ENCODE measurements around the gene PNISR. TPM values are rescaled to one million over a fixed set of nuclear protein-coding genes. Genes with fewer than 3 reads are reported as not detected.
"Not testable (repeated sequence)": the region's sequence is repeated elsewhere in the genome, so short reads cannot be mapped to it uniquely, and the experiment has no call there.

PNISR gene, protein sequence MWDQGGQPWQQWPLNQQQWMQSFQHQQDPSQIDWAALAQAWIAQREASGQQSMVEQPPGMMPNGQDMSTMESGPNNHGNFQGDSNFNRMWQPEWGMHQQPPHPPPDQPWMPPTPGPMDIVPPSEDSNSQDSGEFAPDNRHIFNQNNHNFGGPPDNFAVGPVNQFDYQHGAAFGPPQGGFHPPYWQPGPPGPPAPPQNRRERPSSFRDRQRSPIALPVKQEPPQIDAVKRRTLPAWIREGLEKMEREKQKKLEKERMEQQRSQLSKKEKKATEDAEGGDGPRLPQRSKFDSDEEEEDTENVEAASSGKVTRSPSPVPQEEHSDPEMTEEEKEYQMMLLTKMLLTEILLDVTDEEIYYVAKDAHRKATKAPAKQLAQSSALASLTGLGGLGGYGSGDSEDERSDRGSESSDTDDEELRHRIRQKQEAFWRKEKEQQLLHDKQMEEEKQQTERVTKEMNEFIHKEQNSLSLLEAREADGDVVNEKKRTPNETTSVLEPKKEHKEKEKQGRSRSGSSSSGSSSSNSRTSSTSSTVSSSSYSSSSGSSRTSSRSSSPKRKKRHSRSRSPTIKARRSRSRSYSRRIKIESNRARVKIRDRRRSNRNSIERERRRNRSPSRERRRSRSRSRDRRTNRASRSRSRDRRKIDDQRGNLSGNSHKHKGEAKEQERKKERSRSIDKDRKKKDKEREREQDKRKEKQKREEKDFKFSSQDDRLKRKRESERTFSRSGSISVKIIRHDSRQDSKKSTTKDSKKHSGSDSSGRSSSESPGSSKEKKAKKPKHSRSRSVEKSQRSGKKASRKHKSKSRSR
- total RNA-seq: 156 TPM

DNA sequence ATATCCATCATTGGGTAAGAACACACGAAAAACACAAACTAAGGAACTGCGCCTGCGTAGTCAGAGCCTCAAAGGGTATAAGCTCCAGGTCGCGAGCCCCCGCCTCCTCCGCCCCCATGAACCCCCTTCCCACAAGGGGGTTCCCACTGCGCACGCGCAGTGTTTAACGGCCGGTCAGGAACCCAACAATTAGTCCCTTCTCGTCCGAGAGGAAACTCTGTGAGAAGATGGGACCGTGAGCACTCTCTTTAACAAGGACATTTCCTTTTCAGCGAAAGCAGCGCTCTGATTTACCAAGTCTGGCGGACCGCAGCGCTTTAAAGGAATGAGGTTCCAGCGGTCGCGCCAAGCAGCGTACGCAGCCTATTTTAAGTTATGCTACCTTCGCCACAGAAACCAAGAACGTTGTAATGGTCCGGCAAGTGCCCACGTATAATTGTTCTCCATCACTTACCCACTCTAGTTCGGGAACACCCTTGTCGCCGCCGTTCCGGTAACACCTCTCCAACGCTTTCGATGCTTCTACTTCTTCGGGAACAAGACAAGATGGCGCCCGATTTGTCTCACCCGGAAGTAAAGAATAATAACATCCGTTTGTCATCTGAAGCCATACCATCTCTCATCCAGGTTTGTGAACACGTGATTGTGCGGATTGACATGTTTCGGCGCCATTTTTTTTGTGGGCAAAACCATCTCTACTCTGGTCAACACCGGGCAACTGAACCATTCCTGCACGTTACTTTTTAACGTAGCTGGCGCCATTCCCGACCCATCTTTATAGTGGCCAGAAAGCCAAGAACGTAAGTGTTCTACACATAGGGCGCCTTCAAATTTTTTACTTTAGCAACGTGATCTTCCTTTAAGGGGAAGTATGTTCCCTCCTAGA, at the start of gene PNISR:
Gene PNISR, minus strand, starts transcription at position 548 of the 886 bp plus-strand sequence. CDS start 10,649 bp downstream, outside the sequence.
- DNase-seq: peak; percentile 99

DNA sequence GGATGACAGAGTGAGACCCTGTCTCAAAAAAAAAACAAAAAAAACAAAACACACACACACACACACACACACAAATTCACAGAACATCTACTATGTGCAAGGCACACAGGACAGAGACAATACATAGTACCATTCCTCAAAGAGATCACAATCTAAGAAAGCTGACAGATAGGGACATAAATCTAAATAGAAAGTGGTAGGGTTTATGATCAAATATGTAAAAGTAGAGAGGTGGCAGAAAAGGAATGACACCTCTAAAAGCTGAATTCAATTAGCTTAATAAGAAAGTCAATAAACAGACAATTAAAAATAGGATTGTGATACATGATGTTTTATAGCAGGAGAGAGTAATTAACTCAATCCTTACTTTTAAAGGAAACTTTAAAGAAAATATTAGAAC, 48.6 kb upstream of the PNISR start:
- DNase-seq: no peak

DNA sequence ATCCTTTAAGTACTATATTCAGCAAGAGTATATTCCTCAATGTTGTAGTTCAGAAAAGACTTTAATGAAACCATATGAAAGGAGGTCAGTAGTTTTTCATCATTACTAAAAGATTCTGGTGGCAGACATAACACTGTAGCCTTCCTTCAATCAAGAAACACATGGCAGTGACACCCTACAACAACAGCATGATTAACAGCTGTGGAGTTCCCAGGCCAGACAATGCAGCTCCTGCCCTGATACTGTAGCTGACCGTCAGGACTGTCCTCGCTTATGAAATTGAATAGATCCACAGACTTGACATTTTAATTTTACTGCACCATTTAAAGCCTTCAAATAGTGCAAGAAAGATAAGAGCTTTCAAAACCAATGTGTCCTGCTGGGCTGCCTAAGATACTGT, 46.5 kb upstream of the PNISR start:
- no peak for DNase-seq

DNA sequence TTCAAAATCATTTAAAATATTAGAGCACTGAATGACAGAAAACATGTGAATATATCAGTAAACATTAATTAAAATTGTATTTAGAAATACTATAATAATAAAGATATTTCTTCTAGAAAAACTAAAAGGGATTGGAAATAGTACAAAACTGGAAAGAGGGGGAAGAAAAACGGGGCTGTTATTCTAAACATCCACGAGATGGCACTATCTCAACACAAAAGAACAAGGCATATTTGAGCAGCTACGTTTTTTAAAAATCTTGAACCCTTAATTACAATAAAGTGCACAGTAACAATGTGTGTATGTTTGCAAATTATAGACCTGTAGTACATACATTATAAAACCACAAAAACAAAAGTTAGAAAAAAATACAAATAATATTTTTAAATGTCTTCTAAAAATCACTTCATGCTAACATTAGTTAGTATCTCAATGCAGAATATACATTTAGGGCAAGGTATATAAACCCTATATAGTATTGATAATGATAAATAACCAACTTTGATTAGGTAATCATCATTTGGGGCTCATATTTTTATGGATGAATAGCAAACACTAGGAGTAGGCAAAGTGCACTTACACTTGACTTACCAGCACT, 42.5 kb upstream of the PNISR start:
- DNase-seq: no peak

DNA sequence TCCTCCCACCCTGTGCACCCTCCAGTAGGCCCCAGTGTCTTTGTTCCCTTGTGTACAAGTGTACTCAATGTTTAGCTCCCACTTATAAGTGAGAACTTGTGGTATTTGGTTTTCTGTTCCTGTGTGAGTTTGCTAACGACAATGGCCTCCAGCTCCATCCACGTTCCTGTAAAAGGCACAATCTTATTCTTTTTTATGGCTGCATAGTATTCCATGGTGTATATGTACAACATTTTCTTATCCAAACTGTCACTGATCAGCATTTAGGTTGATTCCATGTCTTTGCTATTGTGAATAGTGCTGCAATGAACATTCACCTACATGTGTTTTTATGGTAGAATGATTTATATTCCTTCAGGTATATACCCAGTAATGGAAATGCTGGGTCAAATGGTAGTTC, 34.0 kb upstream of the PNISR start:
- DNase-seq: not testable (repeated sequence)

DNA sequence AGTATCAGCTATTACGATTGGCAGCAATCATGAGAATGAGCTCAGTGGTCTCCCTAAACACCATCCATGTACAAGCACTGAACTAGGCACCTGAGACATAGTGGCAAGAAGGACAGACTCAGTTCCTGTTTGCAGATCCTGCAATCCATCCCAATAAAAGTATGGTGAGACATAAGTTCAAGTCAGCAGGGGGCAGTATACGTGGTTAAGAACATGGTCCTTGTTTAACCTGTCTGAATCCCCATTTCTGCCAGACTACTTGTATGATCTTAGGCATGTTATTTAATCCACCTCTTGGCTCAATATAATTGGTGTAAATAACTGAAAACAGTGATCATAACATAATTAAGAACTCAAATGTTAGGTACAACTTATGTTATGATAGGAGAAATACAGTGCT, 33.2 kb upstream of the PNISR start:
- DNase-seq: no peak

DNA sequence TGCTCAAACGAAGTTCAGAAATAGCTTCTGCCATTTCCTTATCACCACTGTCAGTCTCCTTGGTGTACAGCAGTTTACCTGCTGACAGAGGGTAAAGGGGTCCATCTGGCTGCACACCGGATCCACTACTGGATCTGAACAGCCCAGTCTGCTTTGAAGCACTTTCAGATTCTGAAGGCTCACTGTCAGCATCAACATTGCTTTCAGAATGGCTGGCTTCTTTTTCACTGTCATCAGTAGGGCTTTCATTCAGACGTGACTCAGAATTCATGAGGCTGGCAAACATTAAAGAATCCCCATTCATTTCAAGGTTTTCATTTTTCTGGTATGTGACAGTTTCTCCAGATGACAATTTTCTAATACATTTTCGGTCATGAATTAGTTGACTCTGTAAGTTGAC, 21.0 kb upstream of the PNISR start:
- DNase-seq: no peak

DNA sequence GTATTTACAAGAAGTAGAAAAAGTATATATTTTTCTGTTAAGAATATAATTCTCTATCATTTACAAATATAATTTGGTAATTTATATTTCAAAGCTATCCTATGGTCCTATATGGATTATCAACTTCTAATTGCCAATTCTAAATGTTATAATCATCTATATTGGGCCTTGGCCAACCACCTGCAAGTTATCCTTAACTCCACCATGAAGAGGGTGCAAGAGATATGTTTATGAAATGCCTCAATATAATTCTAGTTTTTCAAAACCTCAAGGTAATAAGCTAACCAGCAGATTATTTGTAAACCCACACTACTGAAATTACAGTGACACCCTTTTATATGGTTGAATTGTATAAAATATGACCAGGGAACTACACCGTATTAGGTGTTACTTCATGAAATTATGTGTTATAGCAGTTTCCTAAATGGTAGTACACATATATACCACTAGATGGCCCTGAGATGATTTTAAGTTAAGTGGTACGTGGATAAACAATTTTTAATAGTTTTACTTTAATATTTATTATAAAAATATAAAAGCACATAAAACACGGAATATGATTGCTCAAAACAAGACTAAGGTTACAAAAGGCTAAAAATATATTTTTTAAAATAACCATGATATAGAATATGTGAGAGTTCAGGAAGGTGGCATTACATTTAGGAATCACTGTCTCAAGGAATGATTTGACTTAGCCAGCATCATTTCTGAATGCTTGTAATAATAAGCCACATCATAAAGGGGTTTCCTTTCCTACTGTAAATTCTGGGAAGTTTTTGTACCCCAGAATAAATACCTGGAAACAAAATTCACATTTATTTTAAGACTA, 9.8 kb upstream of the PNISR start:
- no peak for DNase-seq

DNA sequence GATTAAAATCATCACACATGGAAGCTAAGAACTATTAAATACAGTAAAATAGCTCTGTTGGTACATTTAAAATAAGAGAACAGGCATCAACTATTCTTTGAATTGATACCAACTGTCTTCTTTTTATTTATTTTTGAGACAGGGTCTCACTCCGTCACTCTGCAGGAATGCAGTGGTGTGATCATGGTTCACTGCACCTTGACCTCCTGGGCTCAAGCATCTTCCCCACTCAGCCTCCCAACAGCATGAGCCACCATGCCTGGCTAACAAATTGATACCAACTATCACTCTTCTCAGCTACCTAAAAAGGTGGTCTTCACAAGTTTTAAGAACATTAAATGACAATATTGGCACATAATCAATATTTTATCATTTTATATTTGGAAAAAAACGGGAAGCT, 7.8 kb upstream of the PNISR start:
- DNase-seq: no peak

DNA sequence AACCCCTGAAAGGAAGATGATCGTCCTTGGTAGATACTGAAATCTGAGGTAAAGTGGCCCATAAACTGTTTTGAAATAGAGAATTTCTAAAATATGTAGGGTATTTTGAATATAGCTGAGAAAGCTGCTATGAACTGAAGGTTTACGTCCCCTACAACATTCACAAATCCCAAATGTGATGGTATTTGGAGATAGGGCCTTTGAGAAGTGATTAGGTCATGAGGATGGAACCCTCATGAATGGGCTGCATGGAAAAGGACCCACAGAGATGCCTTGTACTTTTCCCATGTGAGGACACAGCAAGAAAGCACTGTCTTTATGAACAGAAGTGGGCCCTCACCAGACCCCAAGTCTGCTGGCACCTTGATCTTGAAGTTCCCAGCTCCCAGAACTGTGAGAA, 6.8 kb upstream of the PNISR start:
- DNase-seq: no peak

DNA sequence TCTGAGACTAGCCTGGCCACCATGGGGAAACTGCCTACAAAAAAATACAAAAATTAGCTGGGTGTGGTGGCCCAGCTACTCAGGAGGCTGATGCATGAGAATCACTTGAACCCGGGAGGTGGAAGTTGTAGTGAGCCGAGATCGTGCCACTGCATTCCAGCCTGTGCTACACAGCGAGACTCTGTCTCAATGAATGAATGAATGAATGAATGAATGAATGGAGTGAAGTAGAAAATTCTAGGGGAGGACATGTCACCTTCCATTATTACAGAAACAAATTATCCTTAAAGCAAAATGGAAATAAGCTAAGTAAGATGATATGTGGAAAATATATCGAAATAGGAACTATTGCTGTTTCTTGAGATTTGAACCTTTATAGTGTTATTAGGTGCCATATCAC, 2.9 kb upstream of the PNISR start:
- no peak for DNase-seq

DNA sequence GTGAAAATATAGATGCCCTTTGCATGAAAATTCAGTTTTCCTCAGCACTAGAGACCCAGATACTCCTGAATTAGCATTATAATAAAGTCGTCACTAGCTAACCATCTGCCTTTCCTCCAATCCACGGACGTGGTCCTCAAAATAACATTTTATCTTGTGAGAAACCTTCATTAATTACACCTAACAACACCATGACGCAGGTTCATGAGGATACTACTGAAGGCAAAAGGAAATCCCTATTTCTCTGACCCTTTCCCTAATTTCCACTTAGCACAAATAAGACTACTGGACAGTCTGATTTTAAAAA, 1.3 kb upstream of the PNISR start:
- DNase-seq: no peak

DNA sequence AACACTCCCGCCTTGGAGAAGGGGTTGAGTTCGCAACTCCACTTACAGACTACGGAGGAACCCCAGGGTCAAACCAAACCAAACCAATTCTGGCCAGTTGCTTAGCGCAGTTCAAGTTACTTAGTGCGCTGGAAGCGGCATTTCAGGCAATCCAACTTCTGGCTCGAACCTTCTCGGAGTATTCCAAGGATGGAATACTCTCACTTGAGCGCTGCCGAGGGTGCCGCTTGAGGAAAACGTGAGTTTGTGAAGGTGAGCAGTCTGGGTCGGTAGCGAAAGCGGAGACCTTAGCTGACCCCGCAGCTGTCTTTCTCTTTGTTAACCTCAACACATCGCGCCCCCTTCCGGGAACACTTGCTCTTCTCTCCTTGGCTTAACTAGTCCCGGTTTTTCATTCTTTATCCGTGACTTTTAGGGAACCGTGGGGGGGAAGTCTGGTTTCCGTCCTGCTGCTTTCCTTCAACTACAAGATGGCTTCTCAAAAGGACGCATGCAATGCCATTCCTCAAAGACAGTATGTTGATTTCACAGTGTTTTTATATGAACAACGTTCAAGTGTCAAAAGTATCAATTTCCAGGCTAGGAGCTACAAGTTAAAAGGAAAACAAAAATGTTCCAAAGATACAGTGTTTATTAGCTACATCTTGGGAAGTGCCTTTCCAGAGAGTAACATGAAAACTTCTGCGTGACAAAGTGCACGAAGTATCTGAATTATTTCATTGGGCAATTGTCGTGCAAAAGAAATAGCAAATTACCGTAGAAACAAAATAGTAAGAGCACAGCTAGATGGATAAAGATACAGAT, 741 bp upstream of the PNISR start:
- DNase-seq: peak; percentile 98

DNA sequence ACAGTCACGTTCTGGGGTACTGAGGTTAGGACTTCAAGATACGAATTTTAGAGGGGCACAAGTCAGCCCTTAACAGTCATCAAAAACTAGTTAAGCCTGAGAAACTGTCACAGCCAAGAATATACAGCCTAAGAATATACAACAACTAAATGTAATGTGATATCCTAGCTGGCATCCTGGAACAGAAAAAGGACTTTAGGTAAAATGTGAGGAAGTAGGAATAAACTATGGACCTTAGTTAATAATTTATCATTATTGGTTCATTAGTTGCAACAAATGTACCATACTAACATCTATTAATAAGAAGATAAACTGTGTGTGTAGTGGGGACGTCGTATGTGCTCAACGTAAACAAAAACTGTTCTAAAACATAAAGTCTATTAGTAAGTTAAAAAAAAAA, 1.1 kb downstream of the PNISR start:
- no peak for DNase-seq

DNA sequence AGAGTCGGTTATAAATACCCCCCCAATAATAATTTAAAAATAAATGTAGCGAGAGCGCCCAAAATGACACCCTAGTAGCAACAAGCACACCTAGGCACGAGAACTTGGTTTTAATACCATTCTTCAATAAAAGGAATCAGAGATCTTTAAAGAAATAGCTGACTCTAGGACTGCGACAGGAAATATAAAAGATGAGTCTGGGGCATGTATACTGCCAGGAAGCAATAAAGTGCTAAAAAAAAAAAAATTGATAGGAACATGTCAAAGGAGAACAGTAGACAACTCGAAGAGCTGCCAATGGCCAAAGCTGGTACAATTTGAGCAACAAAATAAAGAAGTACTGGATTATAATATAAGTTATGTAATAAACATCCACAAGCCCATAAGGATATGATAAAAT, 2.2 kb downstream of the PNISR start:
- no peak for DNase-seq

DNA sequence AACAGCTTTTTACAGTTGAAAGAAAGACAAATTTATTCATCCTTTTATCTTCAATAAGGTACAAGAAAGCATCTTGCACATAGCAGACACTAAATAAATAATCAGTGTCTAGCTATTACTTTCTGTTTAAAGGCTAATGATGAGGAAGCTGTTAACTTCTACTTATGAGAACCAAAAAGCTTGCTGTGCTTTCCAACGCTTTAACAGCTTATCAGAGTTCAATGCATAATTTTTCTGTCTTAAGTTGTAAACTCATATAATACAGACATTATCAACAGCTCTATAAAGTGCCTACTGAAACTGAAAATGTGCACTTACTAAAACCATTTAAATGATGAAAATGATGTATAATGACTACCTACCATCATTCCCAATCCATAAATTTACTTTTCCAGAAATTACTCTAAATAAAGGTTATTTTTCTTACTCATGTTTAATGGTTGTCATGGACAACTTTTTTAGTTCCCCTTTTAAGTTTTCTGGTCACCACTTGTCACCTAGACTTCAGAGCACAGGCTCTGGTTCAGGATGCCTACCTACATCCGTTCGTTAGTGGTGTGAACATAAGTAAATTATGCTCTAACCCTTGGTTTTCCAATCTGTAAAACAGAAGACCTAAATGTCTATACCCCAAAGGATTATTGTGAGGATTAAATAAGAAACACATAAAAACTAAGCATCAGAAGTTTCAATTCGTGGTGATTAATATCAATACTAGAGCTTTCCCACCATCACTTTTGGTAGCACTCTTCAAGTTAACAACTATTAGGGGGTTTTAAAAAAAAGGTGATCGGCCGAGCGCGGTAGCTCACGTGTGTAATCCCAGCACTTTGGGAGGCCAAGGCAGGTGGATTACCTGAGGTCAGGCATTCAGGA, 8.0 kb downstream of the PNISR start:
- DNase-seq: no peak

DNA sequence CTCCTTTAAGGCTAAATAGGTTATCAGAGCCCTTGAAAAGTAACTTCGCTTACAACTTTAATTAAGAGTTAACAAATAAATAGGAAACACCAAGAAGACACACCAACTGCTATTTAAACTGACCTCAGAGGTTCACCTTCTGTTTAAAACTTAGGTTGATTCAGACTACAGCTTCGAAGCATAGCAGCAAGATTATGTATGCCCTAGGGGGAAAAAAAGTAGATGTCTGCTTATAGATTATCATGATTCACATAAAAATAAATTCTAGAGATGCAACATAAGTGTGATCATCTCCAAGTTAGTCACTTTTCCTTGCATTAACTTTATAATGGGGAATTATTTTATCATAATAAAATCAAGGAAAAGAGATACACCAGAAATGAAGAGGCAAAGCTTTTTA, 8.9 kb downstream of the PNISR start:
- DNase-seq: no peak

DNA sequence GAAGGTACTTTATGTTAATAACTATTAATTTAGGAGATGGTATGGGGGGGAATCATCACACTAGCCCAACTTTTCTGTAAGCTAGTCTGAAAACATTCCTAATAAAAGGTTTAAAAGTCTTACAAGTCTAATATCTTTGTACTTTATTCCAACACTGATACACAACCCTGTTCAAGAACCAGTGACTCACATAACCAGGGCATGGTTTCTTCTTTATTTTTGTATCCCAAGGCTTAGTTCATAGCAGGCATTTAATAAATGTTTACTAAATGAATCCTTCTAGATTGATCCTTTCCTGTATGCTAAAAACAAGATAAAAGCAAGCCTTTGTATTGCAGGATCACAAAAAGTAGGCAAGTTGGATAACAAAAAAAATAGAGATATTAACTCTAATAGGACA, 9.7 kb downstream of the PNISR start:
- no peak for DNase-seq

DNA sequence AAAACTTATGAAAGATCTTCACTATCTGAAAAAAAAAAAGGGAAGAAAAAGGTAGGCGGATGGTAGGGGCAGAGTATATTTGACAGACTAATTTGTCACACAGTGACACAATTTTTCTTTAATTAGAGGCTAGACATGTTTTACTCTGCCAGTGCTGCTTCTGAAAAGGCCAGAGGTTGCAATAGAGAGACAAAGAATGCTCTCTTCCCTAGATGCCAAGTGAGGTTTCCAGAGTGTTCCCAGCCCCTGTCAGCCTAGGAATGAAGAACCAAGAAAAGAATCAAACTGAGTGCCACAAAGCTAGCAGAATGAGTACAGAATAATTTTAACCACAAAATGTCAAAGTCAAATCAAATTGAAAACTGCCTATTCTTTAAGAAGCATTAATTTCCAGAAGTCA, 13.0 kb downstream of the PNISR start:
- no peak for DNase-seq

DNA sequence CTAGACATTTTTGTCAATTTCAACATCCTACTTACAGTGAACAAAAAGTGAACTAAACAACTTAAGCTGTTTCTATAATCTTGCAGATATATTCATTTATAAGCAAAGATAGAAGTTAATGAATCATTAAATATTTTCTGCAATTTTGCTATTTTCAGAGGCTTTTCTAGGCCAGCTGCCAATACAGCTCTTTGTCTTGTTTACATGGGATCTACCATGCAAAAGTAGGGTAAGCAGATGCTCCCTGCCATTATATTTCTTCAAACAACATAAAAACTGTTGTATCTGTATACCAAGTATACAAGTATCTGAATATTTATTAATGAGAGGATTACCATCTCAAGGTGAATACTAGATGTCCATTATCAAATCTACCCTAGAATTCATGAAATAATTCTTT, 15.4 kb downstream of the PNISR start:
- DNase-seq: no peak

Measured in skin of body (tissue), 2 donors.